ENCODE measurements around the gene PPP2R2C.
A peak's percentile ranks its signal among the peaks of the same experiment; 100 is the strongest.

PPP2R2C gene

DNA sequence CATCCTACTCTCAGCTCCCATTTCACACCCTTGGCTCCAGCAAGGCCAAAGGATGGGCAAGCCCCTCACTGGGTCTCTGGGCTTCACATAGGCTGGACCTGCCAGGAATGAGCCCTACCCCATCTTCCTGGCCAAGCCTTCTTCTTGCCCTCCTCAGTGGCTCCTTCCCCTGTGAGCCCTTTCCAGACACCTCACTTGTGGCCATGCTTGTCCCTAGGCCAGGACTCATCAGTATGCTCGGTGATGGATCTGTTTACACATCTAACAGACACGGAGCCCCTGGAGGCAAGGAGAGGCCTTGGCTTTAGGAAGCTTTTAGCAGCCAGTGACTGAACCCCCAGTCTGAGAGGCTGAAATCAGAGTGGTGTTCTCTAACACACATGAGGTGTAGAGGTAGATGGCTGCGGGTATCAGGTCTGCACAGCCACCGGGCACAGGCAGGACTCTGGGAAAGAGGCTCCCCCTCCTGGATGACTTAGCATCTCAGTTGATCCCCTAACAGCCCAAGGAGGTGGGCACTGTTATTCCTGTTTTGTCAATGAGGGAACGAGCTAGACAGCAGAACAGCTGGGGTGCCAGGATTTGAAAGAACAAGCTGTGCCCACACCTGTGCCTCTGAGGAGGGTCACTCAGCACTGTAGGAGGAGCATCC, 44.8 kb downstream of the PPP2R2C start:
- no peak for DNase-seq (ENCODE audit: low spot score)
- in situ Hi-C loops (cut with MboI; ENCODE audit: low sequenced_read_pairs, unreplicated experiment) = no loop called here
- TF ChIP-seq, protein P1, sequence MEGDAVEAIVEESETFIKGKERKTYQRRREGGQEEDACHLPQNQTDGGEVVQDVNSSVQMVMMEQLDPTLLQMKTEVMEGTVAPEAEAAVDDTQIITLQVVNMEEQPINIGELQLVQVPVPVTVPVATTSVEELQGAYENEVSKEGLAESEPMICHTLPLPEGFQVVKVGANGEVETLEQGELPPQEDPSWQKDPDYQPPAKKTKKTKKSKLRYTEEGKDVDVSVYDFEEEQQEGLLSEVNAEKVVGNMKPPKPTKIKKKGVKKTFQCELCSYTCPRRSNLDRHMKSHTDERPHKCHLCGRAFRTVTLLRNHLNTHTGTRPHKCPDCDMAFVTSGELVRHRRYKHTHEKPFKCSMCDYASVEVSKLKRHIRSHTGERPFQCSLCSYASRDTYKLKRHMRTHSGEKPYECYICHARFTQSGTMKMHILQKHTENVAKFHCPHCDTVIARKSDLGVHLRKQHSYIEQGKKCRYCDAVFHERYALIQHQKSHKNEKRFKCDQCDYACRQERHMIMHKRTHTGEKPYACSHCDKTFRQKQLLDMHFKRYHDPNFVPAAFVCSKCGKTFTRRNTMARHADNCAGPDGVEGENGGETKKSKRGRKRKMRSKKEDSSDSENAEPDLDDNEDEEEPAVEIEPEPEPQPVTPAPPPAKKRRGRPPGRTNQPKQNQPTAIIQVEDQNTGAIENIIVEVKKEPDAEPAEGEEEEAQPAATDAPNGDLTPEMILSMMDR (IDR thresholded peaks at IDR 0.05; ENCODE audit: borderline replicate concordance, control extremely low read depth, extremely low read depth, insufficient read depth, missing control alignments) = no peak

DNA sequence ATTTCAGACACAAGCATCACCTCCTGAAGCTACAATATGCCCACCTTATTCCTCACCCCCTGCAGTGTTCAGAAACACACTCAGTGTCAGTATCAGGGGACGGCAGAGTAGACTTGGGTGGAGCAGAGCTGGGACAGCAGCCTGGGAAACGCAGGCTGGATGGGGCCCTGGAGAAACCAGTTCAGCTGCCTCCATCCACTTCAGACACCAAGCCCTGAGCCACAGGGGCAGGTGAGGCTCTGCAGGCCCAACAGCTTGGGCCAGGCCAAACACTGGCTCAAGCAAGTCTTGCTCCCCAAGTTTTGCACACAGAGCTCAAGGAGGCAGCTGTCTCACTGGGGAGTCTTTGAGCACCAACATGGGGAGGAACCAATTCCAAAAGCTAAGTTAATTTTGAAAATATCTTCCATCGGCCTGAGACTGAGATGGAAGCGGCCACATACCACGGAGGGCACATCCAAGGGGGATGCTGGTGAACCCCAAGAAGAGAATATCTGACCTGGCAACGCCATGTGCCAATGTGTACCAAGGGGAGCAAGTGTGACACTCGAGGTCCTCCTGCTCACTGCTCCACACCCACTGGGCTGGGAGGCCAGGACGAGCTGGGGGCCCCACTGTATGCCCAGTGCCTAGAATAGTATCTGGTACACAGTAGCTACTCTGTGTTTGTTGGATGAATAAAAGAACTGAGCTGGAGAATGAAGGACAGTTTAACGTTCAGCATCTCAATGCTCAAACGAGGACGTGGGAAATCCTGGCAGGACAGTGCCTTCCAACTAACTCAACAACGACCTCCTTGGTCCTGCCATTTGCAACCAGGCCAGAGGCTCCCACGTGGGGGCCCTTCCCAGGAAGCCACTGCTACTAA, 45.6 kb downstream of the PPP2R2C start:
- in situ Hi-C loops (cut with MboI; ENCODE audit: low sequenced_read_pairs, unreplicated experiment) = no loop called here

DNA sequence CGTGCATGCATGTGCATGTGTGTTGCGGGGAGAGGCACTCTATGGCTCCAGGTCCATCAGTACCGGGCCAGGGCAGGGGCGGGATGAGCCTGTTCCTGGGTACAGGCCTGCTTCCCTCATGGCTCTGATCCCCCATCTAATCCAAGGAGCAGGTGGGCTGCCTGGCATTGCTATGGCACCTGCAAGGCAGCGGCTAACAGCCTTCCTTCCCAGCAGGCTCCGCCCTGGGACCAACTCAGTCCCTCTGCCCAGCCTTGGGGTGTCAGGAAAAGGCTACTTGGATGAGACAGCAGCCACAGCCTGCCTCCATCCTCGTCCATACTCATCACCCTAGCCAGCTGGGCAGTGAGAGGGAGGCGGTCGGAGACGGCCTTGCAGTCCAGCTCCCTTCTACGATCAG, 46.5 kb downstream of the PPP2R2C start:
- in situ Hi-C loops (cut with MboI; ENCODE audit: low sequenced_read_pairs, unreplicated experiment) = no loop called here
- no peak for DNase-seq (ENCODE audit: low spot score)
- TF ChIP-seq, protein P1 (IDR thresholded peaks at IDR 0.05; ENCODE audit: borderline replicate concordance, control extremely low read depth, extremely low read depth, insufficient read depth, missing control alignments) = no peak

More for the DNA sequence above, 45.6 kb downstream of the PPP2R2C start:
- TF ChIP-seq, protein P1 (IDR thresholded peaks at IDR 0.05; ENCODE audit: borderline replicate concordance, control extremely low read depth, extremely low read depth, insufficient read depth, missing control alignments) = no peak
- DNase-seq (ENCODE audit: low spot score) = no peak

DNA sequence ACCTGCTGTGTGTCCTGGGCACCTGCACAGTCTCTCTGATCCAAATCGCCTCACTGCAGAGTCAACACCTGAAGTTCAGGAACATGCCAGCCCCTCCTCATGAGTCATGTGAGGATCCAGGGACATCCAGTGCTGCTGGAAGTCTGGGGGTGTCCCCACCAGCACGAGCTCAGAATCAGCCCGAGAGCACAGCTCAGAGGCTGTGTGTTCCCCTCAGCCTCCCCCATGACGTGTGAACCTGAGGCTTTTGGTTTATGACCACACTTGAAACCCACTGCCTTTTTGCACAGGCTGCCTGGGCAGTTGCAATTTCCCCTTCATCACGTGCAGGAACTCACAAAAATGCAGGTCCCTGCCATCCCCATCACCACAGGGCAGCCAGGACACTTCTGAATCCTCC, 47.1 kb downstream of the PPP2R2C start:
- TF ChIP-seq, protein P1 (IDR thresholded peaks at IDR 0.05; ENCODE audit: borderline replicate concordance, control extremely low read depth, extremely low read depth, insufficient read depth, missing control alignments) = no peak
- no peak for DNase-seq (ENCODE audit: low spot score)
- in situ Hi-C loops (cut with MboI; ENCODE audit: low sequenced_read_pairs, unreplicated experiment) = no loop called here

DNA sequence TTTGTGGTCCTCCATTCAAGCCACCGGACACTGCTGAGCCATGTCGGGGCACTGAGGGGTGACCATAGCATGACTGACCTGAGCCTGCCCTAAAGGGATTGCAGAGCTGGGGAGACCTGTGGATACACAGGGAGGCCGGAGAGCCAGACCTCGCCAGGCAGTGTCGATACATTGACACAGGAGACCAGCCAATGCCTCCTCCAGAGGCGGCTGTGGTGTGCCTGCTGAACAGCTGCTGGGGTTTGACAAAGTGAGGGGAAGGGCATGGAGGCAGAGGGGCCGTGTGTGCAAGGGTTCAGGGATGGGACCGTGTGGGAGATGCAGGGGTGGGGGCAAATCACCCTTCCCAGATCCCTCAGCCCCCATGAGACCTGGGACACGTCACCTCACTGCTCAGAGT, 48.0 kb downstream of the PPP2R2C start:
- in situ Hi-C loops (cut with MboI; ENCODE audit: low sequenced_read_pairs, unreplicated experiment) = no loop called here
- TF ChIP-seq, protein P1 (IDR thresholded peaks at IDR 0.05; ENCODE audit: borderline replicate concordance, control extremely low read depth, extremely low read depth, insufficient read depth, missing control alignments) = no peak
- DNase-seq (ENCODE audit: low spot score) = no peak

DNA sequence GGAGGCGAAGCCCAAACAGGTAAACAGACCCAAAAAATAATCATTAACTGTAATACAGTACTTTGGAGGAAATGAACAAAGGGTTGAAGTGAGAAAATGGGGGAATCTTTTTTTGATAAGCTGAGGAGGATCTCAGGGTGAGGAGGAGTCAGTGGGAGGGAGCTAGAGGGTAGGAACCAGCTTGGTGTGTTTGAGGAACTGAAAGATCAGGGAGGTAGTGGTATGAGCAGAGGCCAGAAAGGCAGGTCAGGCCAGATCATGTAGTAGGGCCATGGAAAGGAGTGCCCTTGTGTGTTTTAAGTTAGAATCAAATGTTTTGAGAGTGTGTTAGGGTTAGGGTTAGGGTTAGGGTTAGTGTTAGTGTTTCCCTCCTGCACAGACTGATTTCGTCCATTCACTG, 48.8 kb downstream of the PPP2R2C start:
- DNase-seq (ENCODE audit: low spot score) = peak; percentile 80
- in situ Hi-C loops (cut with MboI; ENCODE audit: low sequenced_read_pairs, unreplicated experiment) = no loop called here
- TF ChIP-seq, protein P1 (IDR thresholded peaks at IDR 0.05; ENCODE audit: borderline replicate concordance, control extremely low read depth, extremely low read depth, insufficient read depth, missing control alignments) = no peak
